NK-92 treated with Interleukin-12 subunit alpha and Interleukin-12 subunit beta, amount 100 ng/mL, for 24 hours (cell line): Measurements from ENCODE around the gene SLC16A8.
A peak's percentile ranks its signal among the peaks of the same experiment; 100 is the strongest.

ENCODE experiments used
- DNase-seq: peaks from one replicate; lab custom pipeline; 2025; lab: John Stamatoyannopoulos, UW

Gene SLC16A8

DNA sequence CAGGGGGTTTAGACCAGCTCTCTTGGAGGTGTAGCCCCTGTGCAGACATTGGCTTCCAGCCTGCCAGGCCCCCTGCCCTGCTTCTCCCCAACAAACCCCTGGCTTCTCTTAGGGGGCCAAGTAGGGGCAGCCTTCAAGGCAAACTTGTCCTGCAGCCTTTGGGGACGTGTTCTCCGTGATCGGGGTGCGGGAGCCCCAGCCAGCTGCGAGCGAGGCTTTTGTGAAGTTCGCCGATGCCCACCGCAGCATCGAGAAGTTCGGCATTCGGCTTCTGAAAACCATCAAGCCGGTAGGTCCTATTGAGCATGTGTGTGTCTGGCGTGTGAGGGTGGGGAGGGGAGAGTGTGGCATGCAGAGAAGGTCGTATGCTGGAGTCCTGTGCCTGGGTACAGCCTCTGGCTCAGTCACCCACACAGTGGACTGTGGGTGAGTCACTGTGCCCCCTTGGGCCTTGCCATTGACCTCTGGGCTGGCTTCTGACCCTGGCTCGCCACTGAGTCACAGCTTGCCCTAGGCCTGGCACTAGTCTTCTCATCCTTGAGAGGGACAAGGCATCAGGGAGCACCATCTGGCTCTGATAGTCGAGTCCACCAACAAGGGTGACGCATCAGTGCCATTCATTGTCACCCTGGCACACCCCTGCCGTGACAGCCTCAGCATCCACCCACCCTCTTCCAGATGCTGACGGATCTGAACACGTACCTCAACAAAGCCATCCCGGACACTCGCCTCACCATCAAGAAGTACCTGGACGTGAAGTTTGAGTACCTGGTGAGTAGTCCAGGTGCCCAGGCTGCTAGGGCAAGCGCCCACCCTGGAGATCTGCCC, 11.4 kb downstream of the SLC16A8 start:
- no peak for DNase-seq

DNA sequence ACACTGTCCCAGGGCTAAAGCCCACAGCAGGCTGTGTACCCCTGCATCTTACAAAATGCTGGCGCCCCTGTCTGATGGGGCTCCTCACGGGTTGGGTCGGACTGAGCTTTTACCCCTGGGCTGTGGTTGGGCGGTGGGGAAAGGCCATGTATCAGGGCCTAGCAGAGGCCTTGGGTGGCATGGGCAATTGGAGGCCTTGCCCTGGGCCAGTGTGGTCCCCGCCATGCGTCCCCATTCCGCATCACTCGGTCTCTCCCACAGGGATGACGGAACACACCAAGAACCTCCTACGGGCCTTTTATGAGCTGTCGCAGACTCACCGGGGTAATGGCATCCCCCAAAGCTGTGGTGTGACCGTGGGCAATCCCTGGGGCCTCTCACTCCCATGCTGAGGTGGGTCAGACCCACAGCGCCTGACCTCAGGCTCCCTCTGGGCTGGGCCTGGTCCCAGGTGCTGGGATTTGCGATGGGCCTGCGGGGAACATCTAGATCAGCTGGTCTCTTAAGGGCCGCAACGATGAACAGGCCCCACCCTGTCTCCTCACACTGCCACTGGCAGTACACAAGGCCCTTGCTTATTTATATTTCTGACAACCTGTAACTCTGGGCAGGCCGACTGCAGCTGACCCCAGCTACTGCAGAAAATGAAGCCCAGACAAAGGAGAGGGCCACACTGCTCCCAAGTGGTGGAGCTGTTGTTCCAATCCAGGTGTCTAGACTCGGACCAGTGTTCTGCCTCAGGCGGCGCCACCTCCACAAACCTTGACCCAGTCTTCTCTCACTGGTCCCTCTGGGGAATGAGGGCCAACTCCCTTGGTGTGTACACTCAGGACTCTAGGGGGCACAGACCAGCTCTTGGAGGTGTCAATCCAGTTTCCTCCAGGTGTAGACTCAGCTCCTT, 12.3 kb downstream of the SLC16A8 start:
- no peak for DNase-seq

- no peak for DNase-seq
Observed at GRCh38 chr22:38070250-38070921, 13.6 kb downstream of the SLC16A8 start.

GRCh38 chr22:38069372-38070249, 14.4 kb downstream of the SLC16A8 start:
- DNase-seq, result no peak

- no peak for DNase-seq
Observed at GRCh38 chr22:38068641-38069371, 15.2 kb downstream of the SLC16A8 start.

DNA sequence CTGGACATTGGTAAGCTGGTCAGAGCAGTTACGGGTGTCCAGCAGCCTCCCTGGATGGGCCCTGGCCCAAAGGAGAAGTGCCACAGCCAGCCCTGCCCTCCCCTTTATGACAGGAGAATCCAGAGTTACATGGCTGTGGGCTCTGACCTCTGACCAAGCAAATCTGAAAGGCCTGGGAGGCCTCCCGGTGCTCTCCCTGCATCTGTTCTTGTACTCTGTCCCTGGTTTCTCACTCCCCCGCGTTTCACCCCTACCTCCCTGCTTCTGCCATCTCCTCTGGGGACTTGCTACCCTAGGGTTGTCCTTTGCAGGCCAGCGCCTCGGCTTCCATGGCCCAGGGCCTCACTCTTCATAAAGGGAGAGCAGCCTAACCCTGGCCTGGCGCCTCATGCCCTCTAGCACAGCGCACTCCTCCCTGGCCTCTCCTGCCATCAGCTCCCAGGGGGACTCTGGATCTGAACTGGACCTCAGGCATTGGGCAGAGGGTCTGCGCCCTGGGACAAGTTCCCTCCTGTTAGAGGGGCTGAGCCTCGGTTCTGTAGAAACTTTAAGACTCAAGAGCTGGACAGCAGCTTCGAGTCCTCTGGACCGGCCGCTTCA, 16.1 kb downstream of the SLC16A8 start:
- no peak for DNase-seq

DNA sequence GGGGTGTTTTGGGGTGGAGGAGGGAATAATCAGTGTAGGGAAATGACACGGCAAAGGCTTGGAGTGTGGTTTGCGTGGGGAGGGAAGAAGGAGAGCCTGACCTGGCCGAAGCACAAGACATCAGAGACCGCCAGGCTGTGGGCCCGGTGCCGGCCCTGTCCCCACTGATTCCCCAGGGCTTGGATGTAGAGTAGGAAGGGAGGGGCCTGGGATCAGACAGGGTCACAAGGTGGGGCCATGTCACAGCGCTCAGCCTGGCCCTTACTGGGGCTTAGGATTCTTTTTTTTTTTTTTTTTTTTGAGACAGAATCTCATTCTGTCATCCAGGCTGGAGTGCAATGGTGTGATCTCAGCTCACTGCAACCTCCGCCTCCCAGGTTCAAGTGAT, 17.0 kb downstream of the SLC16A8 start:
- DNase-seq, result no peak

- DNase-seq, result no peak
Observed at GRCh38 chr22:38066381-38067027, 17.5 kb downstream of the SLC16A8 start.

DNA sequence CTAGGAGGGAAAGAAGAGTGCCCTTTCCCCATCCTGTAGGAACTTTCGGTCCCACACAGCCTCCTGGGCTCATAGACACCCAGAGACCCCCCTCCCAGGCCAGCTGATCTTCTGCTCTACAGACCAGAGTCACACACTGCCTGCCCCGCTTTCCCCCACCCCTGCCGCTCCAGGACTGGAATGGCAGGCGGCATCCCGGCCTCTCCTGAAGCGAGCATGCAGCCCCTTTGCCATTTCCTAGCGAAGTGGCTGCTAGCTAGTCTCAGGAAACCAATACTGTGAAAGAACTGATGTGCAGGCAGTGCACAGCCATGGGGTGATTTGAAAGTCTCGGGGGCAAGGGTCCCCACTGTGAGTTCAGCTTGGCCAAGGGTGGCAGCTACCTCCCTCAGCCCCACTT, 18.4 kb downstream of the SLC16A8 start:
- DNase-seq, result no peak

GRCh38 chr22:38062791-38063190, 21.2 kb downstream of the SLC16A8 start:
- no peak for DNase-seq

- peak; percentile 72 for DNase-seq
Observed at GRCh38 chr22:38056969-38057891, 26.8 kb downstream of the SLC16A8 start, which contains the start of gene PICK1. TSS of gene PICK1 (plus strand) at chr22:38057404. CDS start at chr22:38057810, 406 bp downstream.

- peak; percentile 59 for DNase-seq
Observed at GRCh38 chr22:38051900-38052862, 31.8 kb downstream of the SLC16A8 start.

GRCh38 chr22:38051261-38051660, 32.7 kb downstream of the SLC16A8 start:
- DNase-seq, result no peak

DNA sequence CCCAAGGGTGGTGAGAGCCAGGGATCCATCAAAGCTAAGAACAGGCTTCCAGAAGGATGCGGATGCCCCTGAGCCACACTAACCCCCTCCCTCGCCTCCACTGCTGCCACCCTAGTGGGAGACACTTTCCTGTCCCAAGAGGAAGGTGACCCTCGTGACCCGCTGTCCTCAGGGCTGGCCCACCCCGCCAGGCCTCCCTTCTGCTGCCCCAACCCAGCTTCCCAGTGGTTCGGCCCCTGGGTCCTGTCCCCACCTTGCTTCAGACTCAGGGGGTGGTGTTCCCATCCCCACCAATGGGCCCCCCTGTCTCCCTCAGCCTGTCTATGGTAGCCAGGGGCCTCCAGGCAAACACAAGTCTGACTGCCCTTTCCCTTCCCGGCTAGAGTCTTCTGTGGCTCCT, 33.3 kb downstream of the SLC16A8 start:
- DNase-seq, result no peak

DNA sequence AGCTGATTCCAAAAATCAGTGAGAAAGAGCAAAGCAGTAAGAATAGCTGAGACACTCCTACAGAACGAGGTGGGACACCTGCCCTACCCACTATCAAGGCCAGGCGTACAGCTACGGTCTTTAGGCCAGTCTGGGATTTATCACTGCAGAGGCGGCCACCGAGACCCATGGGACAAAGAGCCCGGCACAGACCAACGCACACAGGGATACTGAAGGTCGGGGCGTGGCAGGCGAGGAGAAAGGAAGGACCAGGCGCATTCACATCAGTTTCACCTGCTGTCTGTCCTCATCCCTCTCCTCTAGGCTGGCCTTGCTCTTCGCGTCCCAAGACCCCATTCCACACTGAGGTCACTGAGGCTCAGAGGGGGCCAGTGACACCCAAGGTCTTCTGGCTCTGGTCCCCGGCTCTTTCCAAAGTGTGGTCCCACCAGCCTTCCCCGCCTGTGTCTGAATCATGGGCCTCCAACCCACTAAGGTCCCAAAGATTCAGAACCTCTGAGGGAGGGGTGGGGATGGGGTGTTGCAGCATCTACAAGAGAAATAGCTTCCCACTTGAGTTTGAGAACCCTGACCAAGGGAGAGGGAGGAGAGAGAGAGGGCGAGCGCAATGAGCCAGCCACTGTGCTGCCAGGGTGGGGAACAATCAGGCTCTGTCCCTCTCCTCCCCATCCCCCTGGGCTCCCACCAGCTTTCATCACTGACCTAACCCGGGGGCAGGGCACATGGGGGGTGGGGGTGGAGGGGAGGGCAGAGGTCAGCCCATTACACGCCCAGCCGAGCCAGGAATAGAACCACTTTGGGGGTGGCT, 34.0 kb downstream of the SLC16A8 start:
- DNase-seq, result no peak

- no peak for DNase-seq
Observed at GRCh38 chr22:38046070-38046748, 37.8 kb downstream of the SLC16A8 start.
